Stimulated activated CD8-positive, alpha-beta memory T cell treated with anti-CD3 and anti-CD28 coated beads, Interleukin-12 subunit alpha, Interleukin-12 subunit beta, amount 100 ng/mL, for 24 hours (primary cell): ENCODE results near the gene TOLLIP.
"Not testable (repeated sequence)": the region's sequence is repeated elsewhere in the genome, so short reads cannot be mapped to it uniquely, and the experiment has no call there.

Experiments used
- DNase-seq: peaks from one replicate; pipeline ENCODE4 v3.0.0-alpha.2; 2020; ENCODE audit errors: extremely low read depth

The TOLLIP gene

GRCh38 chr11:1281974-1282365 lies 27.5 kb downstream of the TOLLIP start:
- no peak for DNase-seq

- no peak for DNase-seq
Measured at GRCh38 chr11:1281326-1281973, 28.0 kb downstream of the TOLLIP start.

- no peak for DNase-seq
Measured at GRCh38 chr11:1280116-1281035, 29.1 kb downstream of the TOLLIP start.

GRCh38 chr11:1279674-1280055 lies 29.8 kb downstream of the TOLLIP start:
- no peak for DNase-seq

- no peak for DNase-seq
Measured at GRCh38 chr11:1278766-1279673, 30.4 kb downstream of the TOLLIP start.

GRCh38 chr11:1277936-1278512 lies 31.4 kb downstream of the TOLLIP start:
- DNase-seq = no peak

GRCh38 chr11:1276866-1277615 lies 32.4 kb downstream of the TOLLIP start:
- no peak for DNase-seq

GRCh38 chr11:1276041-1276790 lies 33.2 kb downstream of the TOLLIP start:
- no peak for DNase-seq

- no peak for DNase-seq
Measured at GRCh38 chr11:1275021-1275420, 34.4 kb downstream of the TOLLIP start.

GRCh38 chr11:1274501-1274900 lies 34.9 kb downstream of the TOLLIP start:
- no peak for DNase-seq

- no peak for DNase-seq
Measured at GRCh38 chr11:1272531-1272930, 36.9 kb downstream of the TOLLIP start.

GRCh38 chr11:1271927-1272326 lies 37.5 kb downstream of the TOLLIP start:
- no peak for DNase-seq

- no peak for DNase-seq
Measured at GRCh38 chr11:1271406-1271805, 38.0 kb downstream of the TOLLIP start.

- no peak for DNase-seq
Measured at GRCh38 chr11:1271002-1271401, 38.4 kb downstream of the TOLLIP start.

- DNase-seq = no peak
Measured at GRCh38 chr11:1270476-1270875, 39.0 kb downstream of the TOLLIP start.

- no peak for DNase-seq
Measured at GRCh38 chr11:1269957-1270356, 39.5 kb downstream of the TOLLIP start.

- no peak for DNase-seq
Measured at GRCh38 chr11:1267441-1268100, 41.9 kb downstream of the TOLLIP start.

- DNase-seq = not testable (repeated sequence)
Measured at GRCh38 chr11:1266976-1267375, 42.5 kb downstream of the TOLLIP start.

GRCh38 chr11:1265480-1265879 lies 44.0 kb downstream of the TOLLIP start:
- DNase-seq = not testable (repeated sequence)

- DNase-seq = not testable (repeated sequence)
Measured at GRCh38 chr11:1264444-1264843, 45.0 kb downstream of the TOLLIP start.
